Choroid plexus epithelial cell (primary cell): ENCODE data around the gene TCHHL1.

Experiments used
- DNase-seq: peaks from one replicate; pipeline ENCODE4 v3.0.0-alpha.2; 2010; ENCODE audit warnings: low read depth
- H3K4me3 ChIP-seq: 2 replicates; pipeline ENCODE4 v1.5.1; 2011; ENCODE audit warnings: low read depth, mild to moderate bottlenecking, control low read depth, low read length, moderate library complexity
- CTCF ChIP-seq: conservative IDR thresholded peaks from 2 replicates; pipeline ENCODE4 v1.5.1; 2011; ENCODE audit warnings: low read depth, mild to moderate bottlenecking, control low read depth, inconsistent platforms, low read length, moderate library complexity

The TCHHL1 gene

GRCh38 chr1:152112885-152113432 lies 24.1 kb upstream of the TCHHL1 start:
- TF ChIP-seq CTCF, result no peak
- no peak for DNase-seq
- H3K4me3 ChIP-seq, result no peak overlapping the region

- H3K4me3 ChIP-seq, result peak overlapping the region; percentile 26
- no peak for TF ChIP-seq CTCF
- DNase-seq, result peak; percentile 31
Measured at GRCh38 chr1:152112101-152112884, 23.4 kb upstream of the TCHHL1 start.

DNA sequence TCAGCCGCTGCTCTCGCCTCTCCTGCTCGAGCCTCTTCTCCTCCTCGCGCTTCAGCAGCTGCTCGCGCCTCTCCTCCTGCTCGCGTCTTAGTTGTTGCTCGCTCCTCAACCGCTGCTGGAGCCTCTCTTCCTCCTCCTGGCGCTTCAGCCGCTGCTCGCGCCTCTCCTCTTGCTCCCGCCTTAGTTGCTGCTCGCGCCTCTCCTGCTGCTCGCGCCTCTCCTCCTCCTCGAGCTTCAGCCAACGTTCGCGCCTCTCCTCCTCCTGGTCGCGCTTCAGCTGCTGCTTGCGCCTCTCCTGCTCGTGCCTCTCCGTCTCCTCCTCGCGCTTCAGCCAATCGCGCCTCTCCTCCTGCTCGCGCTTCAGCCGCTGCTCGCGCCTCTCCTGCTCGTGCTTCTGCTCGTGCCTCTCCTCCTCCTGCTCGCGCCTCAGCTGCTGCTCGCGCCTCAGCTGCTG lies 22.7 kb upstream of the TCHHL1 start:
- H3K4me3 ChIP-seq, result peak overlapping the region; percentile 49
- peak; percentile 55 for DNase-seq
- TF ChIP-seq CTCF, result no peak

- peak overlapping the region; percentile 49 for H3K4me3 ChIP-seq
- no peak for TF ChIP-seq CTCF
- peak; percentile 60 for DNase-seq
Measured at GRCh38 chr1:152110860-152111514, 22.1 kb upstream of the TCHHL1 start.

DNA sequence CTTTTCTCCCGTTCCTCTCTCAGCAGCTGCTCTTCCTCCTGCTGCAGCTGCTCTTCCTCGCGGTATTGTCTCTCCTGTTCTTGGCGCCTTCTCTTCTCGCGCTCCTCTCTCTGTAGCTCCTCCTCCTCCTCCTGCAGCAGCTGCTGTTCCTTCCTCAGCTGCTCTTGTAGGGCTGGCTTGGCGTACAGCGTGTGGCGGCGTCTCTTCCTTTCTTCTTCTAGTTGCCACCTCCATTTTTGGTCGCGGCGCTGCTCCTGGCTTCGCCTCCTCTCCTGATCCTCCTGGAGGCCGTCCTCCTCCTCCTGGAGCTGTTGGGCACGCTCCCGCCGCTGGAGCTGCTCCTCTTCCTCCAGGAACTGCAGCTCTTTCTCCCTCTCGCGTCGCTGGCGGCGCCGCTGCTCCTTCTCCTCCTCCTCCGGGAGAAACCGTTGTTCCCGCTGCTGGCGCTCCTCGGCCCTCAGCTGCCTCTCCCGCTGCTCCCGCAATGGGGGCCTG lies 21.5 kb upstream of the TCHHL1 start:
- H3K4me3 ChIP-seq, result peak overlapping the region; percentile 49
- DNase-seq, result peak; percentile 44
- no peak for TF ChIP-seq CTCF

DNA sequence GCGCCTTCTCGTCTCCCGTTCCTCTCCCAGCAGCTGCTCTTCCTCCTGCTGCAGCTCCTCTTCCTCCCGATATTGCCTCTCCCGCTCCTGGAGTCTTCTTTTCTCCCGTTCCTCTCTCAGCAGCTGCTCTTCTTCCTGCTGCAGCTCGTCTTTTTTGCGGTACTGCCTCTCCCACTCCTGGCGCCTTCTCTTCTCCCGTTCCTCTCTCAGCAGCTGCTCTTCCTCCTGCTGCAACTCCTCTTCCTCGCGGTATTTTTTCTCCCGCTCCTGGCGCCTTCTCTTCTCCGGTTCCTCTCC lies 21.1 kb upstream of the TCHHL1 start:
- no peak for DNase-seq
- no peak for TF ChIP-seq CTCF
- H3K4me3 ChIP-seq, result no peak overlapping the region
